SKM-1 (cell line): ENCODE measurements around the gene ARID1B.

Source experiments
- DNase-seq: peaks from one replicate; lab custom pipeline; 2025; ENCODE audit not compliant: unreplicated experiment; lab: John Stamatoyannopoulos, UW

Gene ARID1B

GRCh38 chr6:157014871-157015270 lies 237.7 kb downstream of the ARID1B start:
- no peak for DNase-seq

- DNase-seq = no peak
Observed at GRCh38 chr6:157017022-157017421, 239.8 kb downstream of the ARID1B start.

- no peak for DNase-seq
Observed at GRCh38 chr6:157017861-157018260, 240.7 kb downstream of the ARID1B start.

GRCh38 chr6:157019115-157019641 lies 242.0 kb downstream of the ARID1B start:
- DNase-seq = peak; percentile 20

- DNase-seq = no peak
Observed at GRCh38 chr6:157019733-157020132, 242.6 kb downstream of the ARID1B start.

- no peak for DNase-seq
Observed at GRCh38 chr6:157020398-157020797, 243.2 kb downstream of the ARID1B start.

- DNase-seq = no peak
Observed at GRCh38 chr6:157020881-157021343, 243.7 kb downstream of the ARID1B start.

GRCh38 chr6:157021344-157021992 lies 244.3 kb downstream of the ARID1B start:
- DNase-seq = peak; percentile 49

- DNase-seq = peak; percentile 57
Observed at GRCh38 chr6:157021993-157022740, 245.0 kb downstream of the ARID1B start.

- no peak for DNase-seq
Observed at GRCh38 chr6:157023958-157024357, 246.8 kb downstream of the ARID1B start.

GRCh38 chr6:157024745-157025144 lies 247.6 kb downstream of the ARID1B start:
- no peak for DNase-seq

- no peak for DNase-seq
Observed at GRCh38 chr6:157025437-157025836, 248.3 kb downstream of the ARID1B start.

GRCh38 chr6:157029980-157030690 lies 253.0 kb downstream of the ARID1B start:
- DNase-seq = no peak

- DNase-seq = no peak
Observed at GRCh38 chr6:157030755-157031154, 253.6 kb downstream of the ARID1B start.

- DNase-seq = no peak
Observed at GRCh38 chr6:157032923-157033322, 255.7 kb downstream of the ARID1B start.

GRCh38 chr6:157033428-157034140 lies 256.4 kb downstream of the ARID1B start:
- DNase-seq = no peak

GRCh38 chr6:157034436-157035230 lies 257.5 kb downstream of the ARID1B start:
- DNase-seq = no peak

- DNase-seq = no peak
Observed at GRCh38 chr6:157035546-157035945, 258.4 kb downstream of the ARID1B start.

- no peak for DNase-seq
Observed at GRCh38 chr6:157036245-157036711, 259.1 kb downstream of the ARID1B start.

GRCh38 chr6:157037165-157037564 lies 260.0 kb downstream of the ARID1B start:
- no peak for DNase-seq
